HL-60/S4 treated with retinoic acid at 250 ng/mL for 4 days and 3 days (cell line): ENCODE measurements around the gene PCK1.

Source experiments
- in situ Hi-C: fragments of 300-500 bp; cut with MboI; formaldehyde crosslinking; loops from 2 replicates; pipeline ENCODE4 v1.7.0; 2022; ENCODE audit warnings: low sequenced_read_pairs

PCK1 gene

DNA sequence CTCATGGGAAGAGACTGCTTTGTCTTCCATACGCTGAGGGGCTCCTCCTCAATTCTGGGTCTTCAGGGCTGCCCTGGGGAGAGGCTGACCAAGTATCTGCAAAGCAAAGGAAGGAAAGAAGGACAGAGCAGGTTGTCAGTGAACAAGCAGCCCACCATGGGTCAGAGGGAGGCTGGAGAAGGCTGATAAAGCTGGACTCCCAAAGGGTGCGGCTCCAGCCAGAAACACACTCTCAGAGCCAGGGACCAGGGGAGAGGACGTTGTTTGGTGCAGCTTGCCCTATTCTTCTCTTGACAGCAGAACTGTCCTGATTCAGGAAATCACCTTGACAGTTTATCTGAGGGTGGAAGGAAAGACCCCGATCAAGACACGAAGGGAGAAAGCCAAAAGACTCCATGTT lies 25.6 kb upstream of the PCK1 start:
- in situ Hi-C loops, result no loop called here

- in situ Hi-C loops, result no loop called here
Observed at GRCh38 chr20:57536120-57536708, 24.7 kb upstream of the PCK1 start.

DNA sequence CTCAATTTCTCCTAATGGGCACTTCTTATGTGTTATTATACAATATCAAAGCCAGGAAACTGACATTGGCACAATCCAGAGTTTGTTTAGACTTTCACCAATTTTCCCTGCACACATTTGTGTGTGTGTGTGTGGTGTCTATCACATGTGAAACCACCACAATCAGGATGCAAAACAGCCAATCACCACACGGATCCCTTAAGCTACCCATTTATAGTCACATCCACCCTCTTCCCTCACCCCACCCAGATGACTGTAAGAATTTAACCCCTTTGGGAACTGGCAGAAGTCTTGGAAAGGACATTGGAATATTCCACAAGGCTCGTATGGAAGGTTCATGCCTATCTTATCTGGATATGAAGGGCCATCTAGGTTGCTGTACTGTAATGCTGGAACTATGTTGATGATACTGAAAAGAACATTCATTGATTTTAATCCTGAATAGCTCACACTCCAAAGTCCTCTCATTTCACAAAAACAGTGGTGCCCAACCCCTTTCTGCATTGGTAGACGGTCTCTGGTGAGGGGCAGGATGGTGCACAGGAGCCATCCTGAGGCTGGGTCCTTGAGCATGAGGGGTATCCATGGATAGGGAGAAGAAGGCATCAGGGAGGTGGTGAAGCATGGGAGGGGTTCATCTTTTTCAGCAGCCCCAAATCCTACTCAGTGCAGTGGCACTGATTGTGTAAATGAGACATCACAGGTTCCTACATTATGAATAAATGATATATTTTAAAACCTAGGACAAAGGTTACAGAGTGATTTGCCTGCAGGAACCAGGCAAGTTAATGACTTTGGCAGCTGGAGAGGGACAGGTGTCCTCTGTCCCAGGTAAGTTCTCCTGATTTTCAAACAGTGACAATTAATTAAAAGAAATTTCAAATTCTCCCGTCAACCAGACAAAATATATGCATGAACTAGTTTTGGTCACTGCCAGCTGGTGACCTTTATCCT lies 23.9 kb upstream of the PCK1 start:
- in situ Hi-C loops, result no loop called here

DNA sequence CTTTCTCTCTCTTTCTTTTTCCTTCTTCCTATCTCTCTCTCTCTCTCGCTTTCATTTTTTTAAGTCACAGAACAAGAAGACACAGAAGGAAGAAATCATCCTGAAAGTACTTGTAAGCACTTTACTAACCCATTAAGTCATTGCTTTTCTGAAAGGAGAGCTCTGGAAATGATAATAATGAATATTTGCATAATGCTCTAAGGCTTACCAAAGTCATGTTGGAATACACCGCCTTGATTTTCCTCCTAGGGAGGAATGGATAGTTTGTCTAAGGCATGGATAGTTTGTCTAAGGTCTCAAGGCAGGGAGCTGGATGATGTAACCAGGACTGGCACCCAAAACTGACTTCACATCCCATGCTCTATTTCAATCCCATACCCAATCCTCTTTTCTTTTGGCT lies 23.1 kb upstream of the PCK1 start:
- in situ Hi-C loops, result no loop called here

DNA sequence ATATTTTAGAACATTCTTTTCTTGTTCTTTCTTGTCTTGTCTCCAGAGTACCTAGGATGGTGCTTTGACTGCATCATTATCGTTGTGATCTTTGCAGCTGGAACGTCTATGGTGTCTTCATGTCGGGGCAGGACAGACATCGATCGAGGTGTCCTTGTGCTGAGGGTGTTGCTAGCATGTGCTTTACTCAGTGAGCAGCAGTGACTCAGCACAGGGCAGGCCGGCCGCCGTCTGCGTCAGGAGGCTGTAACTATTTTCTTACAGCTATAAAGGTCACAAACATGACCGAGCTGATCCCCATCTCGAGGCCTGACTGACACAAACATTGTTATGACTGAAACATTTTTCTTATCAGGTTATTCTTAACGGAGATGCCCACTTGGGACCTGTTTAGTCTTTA lies 21.0 kb upstream of the PCK1 start:
- in situ Hi-C loops, result no loop called here

DNA sequence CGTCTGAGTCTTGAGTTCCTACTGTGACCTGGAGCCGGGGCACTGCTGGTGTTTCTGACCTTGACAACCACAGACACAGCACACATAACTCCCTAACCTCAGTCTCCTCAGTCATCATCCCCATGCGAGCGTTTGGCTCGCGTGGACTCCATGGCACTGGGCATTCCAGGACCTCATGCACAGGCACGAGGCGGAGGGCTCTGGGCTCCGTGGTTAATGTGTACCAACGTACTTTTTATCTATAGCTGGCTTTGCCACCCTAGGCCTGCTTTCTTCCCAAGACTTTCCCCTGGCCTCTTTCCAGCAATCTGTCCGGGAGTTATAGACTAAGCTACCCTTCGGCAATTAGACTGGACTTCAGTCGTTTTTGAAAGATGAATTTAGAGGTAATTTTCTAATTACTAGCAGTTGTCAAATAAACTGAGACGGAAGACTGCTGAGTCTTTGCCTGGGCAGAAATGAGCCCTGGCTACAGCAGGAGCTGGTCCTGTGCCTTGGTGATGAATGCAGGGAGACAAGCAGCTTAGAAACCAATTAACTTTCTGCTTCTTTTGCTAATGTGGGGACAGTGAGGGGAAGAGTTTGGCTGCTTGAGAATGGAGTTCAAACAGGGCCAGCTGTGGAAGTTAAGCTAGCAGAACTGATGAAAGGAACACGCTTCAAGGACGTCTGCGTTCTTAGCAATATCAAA lies 19.9 kb upstream of the PCK1 start:
- in situ Hi-C loops, result no loop called here

- in situ Hi-C loops, result no loop called here
Observed at GRCh38 chr20:57543754-57544153, 17.2 kb upstream of the PCK1 start.

DNA sequence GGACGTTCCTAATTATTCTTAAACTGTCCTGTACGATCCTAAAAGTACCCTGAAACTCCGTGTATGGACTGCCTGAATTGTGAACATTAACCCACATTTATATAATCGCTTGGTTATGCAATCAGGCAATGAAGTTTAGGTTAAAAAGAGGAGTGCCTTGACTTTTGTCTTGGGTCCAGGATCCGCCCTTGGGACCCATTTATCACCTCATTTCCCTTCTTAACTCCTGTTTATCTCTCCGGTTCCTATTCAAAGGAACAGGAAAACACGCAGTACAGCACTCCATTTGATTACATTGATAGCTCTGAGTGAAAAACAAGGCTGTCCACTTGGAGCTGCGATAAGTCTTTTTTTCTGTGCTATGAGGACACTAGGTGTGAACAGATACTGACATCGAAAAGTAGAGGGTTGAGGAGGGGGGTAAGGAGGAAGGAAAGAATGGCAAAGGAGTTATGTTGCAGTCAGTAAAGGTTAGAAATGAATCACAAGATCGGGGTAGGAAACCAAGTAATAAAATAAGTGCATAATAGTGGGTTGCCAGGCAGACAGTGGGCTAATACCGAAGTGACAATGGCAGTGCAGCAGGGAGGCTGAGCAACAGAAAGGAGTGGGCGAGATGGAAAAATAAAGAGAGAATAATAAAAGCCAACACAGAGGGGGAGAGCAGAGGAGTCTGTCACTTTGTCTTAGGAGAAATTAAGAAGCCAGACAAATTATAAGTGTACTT lies 15.9 kb upstream of the PCK1 start:
- in situ Hi-C loops, result no loop called here

DNA sequence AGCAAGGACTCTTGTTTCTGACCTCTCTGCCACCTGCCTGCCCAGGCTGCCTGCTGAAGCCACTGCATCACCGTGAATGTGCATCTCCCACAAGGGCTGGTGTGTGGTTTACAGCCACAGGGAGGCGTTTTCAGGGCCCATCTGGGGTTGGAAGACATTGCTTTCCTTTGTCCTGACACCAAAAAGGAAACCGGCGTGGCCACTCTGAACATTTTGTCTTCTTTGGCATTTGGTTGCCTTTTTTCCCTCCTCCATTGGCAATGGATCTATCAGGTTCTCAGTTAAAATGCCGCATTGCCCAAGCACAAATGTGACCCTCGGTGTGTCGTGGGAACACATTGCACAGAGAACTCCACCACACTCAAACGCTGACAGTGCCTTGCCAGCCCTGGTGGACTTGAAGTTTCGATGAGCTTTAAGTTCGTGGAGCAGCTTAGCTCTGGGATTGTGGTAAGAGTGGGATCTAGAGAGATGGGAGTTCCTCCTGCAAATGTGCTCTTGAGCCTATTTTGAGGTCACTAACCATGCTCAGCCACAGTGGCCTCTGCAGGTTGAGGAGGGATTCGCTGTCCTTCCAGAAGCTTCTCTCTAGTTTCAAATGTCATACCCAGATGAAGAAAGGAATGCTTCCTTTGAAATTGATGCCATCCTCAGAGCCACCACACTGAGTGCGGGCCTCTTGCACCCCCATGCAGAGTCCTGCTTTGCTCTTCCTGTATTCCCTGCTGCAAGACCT lies 14.8 kb upstream of the PCK1 start:
- in situ Hi-C loops, result no loop called here

GRCh38 chr20:57546956-57547649 lies 13.8 kb upstream of the PCK1 start:
- in situ Hi-C loops, result no loop called here

DNA sequence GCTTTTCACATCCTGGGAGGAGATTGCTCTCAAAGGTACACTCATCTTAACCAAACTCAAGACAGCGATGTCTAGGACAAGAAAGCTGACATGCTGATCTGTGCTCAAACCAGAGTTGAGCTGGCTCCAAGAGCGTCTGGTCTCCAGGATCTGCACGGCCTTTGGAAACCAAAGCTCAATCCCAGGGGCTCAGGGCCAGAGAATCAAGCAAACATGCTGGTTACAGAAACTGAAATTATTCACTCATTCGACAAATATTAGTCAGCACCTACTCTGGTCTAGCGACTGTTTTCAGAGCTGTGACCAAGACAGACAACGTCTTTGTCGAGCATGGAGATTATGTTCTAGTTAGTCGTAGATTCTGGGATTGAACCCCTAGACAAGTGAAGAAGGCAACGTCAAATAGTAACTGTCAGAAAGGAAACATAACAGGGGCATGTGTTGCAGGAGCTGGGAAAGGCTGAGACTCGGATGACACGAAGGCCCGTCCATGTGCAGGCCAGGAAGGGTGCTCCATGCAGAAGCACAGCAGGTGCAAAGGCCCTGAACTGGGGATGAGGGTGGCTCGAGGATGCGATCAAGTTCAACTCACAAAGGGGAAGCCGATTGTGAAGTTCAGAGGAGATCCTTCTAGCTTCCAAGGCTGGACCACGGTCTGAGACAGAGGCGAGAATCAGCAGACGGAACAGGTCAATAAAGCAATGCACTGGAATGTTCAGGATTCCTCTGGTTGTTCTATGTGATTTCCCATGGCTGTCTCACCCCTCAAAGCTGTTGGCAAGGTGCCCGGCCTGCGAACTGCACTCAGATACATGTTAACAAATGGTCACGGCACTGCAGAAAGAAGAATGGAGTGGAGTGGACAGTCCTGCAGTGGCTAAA lies 12.5 kb upstream of the PCK1 start:
- in situ Hi-C loops, result no loop called here

GRCh38 chr20:57552471-57552870 lies 8.4 kb upstream of the PCK1 start:
- in situ Hi-C loops, result no loop called here

- in situ Hi-C loops, result no loop called here
Observed at GRCh38 chr20:57553376-57554018, 7.4 kb upstream of the PCK1 start.

GRCh38 chr20:57555457-57556184 lies 5.3 kb upstream of the PCK1 start:
- in situ Hi-C loops, result no loop called here

GRCh38 chr20:57556980-57557274 lies 4.0 kb upstream of the PCK1 start:
- in situ Hi-C loops, result no loop called here

DNA sequence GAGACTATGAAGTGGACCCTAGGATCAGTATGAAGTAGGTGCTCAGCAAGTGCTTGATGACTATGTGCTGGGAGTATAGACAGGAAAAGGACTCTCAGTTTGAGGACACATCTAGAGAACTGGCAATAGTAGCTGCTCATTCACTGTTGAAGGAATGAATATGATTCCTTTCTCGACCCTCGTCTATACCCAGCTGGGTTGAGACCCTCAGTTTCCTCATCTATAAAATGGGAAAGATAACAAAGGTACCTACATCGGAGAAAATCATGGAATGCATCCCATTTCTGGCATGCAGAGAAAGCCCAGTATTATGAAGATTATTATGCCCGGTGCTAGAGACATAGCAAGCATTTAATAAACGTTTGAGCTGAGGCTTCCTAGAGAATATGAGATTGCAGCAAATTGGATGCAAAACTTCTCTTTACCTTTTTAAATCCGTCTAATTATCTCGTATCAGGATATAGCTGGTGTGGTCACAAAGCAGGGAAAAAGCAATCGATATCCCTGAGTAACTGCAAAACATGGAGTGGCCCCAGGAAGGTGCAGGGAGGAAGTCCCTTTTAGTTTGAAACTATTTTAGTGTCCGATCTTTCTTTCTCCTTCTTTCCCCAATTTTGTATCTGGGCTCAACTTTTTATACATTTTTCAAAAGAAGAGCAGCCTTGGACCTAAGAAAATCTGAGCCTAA lies 2.8 kb upstream of the PCK1 start:
- in situ Hi-C loops, result no loop called here

GRCh38 chr20:57558614-57559288 lies 2.2 kb upstream of the PCK1 start:
- in situ Hi-C loops, result no loop called here
